HG02763 (cell line): Measurements from ENCODE around the gene C20orf173.

Source experiments
- ATAC-seq: cut with Tn5 transposase; IDR thresholded peaks from one replicate; pipeline ENCODE4 v1.9.1; 2021; ENCODE audit warnings: mild to moderate bottlenecking, moderate library complexity; ENCODE audit not compliant: unreplicated experiment

C20orf173 gene

DNA sequence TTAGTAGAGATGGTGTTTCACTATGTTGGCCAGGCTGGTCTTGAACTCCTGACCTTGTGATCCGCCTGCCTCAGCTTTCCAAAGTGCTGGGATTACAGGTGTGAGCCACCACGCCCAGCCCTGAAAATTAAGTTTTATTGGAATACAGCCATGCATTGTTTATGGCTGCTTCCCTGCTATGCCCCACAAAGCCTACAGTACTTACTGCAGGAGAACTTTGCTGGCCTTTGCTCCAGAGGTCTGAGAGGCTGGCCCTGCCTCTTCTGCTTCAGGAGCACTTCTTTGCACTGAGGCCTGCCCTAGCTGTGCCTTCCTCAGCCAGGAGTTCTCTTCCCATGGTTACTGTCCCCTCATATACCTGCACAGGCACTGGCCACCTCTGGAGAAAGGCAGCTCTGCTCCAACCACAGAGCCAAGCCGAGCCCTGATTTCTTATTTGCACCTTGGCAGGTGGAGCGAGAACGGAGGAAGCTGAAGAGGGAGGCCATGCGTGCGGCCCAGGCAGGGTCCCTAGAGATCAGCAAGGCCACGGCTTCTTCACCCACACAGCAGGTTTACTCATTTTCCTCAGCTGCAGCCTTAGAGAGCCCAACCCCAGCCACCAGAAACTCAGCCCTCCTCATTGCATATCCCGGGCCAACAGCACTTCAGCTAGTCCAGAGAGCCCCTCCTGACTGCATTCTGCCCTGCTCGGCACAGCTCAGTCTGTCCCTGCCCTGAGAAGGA is 20.8 kb downstream of the C20orf173 start:
- no peak for ATAC-seq

DNA sequence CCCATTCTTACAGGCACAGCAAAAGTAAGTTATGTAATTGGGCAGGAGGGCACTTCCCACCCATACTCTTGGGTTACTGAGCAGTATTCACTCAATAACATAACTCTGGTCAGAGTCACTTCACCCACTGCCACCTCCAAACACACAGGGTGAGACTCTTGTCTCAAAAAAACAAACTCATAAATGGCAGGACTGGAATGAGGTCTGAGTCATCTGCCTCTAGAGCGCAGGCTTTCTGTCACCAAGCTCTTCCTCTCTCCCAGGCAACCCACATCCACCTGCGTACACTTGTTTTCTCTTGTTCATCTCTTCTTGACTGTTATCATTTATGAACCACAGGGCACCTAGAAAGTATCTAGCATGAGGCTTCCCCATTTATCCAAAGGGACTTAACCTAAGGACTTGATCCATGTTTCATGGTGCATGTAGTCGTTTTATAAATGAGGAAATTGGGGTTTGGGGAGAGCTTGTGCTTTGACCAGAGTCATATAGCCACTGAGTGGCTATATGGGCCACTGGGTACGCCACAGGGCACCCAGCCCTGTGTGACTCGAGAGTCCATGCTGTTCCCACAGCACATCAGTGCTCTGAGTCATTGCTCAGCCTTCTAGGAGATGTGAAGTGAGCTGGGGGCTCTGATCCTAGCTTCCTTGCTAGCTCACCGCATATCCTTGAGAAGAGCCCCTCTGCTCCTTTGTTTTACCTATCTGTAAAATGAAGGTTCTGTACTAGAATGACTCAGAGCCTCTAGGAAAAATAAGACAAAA is 22.4 kb downstream of the C20orf173 start:
- no peak for ATAC-seq

DNA sequence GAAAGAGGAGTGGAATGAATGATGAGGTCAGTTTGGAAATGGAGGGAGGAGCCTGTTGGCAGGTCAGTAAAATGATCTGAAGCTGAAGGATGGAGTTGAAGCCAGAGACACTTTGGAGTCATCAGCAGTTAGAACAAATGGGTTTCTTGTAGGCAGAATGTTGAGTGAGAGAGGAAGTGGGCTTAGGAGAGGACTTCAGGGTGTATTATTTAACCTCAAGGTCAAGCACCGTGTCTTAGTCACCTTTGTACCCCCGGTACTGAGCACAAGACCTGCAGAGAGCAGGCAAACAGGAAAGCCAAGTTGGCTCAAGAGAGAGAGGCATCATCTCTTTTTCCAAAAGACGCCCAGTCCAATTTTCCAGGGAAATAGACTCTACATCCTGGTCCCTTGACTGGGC is 23.3 kb downstream of the C20orf173 start:
- no peak for ATAC-seq

DNA sequence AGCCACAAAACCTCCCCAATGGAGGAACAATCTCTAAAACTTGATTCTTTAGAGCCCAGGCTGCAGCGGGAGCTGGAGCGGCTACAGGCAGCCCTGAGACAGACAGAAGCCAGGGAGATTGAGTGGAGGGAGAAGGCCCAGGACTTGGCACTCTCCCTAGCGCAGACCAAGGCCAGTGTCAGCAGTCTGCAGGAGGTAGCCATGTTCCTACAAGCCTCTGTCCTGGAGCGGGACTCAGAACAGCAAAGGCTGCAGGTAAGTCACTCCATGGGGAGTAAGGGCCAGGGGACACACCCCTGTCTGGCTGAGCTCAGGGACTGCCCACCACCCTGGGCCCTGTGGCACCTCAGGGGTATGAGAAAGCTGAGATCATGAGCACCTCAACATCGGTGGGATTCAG is 24.7 kb downstream of the C20orf173 start:
- no peak for ATAC-seq

DNA sequence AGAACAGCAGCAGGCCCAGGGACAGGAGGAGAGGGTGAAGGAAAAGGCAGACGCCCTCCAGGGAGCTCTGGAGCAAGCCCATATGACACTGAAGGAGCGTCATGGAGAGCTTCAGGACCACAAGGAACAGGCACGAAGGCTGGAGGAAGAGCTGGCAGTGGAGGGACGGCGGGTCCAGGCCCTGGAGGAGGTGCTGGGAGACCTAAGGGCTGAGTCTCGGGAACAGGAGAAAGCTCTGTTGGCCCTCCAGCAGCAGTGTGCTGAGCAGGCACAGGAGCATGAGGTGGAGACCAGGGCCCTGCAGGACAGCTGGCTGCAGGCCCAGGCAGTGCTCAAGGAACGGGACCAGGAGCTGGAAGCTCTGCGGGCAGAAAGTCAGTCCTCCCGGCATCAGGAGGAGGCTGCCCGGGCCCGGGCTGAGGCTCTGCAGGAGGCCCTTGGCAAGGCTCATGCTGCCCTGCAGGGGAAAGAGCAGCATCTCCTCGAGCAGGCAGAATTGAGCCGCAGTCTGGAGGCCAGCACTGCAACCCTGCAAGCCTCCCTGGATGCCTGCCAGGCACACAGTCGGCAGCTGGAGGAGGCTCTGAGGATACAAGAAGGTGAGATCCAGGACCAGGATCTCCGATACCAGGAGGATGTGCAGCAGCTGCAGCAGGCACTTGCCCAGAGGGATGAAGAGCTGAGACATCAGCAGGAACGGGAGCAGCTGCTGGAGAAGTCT is 25.5 kb downstream of the C20orf173 start:
- ATAC-seq, result no peak

DNA sequence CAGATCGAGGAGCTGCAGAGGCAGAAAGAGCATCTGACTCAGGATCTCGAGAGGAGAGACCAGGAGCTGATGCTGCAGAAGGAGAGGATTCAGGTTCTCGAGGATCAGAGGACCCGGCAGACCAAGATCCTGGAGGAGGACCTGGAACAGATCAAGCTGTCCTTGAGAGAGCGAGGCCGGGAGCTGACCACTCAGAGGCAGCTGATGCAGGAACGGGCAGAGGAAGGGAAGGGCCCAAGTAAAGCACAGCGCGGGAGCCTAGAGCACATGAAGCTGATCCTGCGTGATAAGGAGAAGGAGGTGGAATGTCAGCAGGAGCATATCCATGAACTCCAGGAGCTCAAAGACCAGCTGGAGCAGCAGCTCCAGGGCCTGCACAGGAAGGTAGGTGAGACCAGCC is 26.2 kb downstream of the C20orf173 start:
- no peak for ATAC-seq

DNA sequence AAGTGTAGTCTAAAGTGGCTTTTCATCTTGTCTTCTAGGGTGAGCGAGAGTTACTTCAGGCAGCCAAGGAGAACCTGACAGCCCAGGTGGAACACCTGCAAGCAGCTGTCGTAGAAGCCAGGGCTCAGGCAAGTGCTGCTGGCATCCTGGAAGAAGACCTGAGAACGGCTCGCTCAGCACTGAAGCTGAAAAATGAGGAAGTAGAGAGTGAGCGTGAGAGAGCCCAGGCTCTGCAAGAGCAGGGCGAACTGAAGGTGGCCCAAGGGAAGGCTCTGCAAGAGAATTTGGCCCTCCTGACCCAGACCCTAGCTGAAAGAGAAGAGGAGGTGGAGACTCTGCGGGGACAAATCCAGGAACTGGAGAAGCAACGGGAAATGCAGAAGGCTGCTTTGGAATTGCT is 27.1 kb downstream of the C20orf173 start:
- peak; percentile 43 for ATAC-seq

DNA sequence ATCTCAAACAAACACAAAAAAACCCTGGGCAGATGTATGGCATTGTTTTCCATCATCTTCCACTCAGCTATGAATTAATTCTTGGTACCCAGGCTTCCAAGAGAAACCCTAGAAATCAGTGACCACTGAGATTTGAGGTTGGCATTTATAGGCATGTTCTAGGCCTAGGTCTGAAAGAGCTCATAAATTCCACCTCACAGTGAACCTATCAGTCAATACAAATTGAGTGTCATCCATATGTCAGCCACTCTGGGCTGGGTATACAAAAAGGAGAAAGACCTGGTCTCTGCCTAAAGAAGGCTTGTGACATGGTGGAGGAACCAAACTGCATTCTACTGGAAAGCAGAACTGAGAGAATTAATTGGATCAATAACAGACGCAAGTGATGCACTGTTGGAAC is 30.2 kb downstream of the C20orf173 start:
- ATAC-seq, result no peak

DNA sequence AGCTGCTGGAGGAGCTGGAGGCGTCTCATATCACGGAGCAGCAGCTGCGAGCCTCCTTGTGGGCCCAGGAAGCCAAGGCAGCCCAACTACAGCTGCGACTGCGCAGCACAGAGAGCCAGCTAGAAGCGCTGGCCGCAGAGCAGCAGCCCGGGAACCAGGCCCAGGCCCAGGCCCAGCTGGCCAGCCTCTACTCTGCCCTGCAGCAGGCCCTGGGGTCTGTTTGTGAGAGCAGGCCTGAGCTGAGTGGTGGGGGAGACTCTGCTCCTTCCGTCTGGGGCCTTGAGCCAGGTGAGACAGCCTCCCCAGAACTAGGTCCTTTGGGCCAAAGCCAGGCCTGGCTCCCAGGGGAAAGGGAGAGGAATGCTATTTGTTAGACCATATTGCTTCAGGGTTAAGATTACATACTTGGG is 31.7 kb downstream of the C20orf173 start:
- no peak for ATAC-seq

DNA sequence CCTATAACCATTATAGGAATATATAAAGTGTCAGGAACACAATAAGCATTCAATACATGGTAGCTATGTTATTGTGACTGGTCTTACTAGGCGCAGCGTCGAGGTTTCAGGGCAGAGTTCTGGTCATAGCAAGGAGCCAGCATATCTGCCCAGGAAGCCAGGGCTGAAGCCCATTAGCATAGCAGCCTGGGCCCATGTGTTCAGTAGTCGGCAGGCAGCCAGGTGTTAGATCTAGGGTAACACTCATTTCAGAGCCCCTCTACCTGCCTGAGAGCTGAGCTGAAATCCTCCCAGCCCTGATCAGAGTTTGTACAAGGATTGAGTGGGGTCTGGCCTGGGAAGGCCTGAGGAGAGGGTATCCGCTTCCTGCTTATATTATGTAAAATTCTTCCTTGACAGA is 32.1 kb downstream of the C20orf173 start:
- no peak for ATAC-seq

DNA sequence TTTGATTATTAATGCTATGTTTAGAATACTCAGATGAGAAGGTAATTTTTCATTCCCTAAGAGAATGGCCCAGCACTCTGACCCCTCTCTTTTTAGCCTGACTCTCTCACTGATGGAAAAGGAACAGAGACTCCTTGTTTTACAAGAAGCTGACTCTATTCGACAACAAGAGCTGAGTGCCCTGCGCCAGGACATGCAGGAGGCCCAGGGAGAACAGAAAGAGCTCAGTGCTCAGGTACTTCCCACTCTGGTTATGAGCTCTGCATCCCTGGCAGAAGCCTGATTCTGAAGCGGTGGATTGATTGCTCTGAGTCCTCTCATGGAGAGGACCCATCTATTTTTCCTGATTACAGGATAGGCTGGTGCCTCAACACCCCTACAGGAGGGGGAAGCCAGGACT is 33.0 kb downstream of the C20orf173 start:
- no peak for ATAC-seq

DNA sequence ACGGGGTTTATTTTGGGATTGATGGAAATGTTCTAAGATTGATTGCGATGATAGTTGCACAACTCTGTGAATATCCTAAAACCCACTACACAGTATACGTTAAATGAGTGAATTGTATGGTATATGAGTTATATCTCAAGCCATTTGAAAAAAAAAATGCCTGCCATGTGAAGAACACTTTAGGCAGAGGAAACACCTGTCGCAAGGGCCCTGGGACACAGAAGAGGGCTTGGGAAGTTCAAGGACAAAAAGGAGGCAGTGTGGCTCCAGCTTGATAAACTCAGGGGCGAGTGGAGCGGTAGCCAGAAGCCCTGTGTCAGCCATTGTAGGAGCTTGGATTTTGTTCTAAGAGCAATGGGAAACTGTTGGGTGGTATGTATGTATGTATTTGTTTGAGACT is 37.1 kb downstream of the C20orf173 start:
- ATAC-seq, result no peak

DNA sequence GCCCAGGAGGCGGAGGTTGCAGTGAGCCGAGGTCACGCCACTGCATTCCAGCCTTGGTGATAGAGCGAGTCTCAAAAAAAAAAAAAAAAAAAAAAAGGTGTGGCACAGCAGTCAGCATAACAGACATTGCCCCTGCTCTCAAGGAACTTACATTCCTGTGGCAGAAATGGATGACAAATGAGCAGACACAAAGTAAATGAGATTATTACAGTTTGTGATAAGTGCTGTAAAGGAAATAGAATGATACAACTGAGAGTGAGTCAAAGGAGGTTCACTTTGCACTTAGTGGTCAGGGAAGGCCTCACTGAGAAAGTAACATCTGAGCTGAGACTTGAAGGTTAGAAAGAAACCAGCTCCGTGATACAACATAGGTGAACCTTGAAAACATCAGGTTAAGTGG is 37.6 kb downstream of the C20orf173 start:
- no peak for ATAC-seq

DNA sequence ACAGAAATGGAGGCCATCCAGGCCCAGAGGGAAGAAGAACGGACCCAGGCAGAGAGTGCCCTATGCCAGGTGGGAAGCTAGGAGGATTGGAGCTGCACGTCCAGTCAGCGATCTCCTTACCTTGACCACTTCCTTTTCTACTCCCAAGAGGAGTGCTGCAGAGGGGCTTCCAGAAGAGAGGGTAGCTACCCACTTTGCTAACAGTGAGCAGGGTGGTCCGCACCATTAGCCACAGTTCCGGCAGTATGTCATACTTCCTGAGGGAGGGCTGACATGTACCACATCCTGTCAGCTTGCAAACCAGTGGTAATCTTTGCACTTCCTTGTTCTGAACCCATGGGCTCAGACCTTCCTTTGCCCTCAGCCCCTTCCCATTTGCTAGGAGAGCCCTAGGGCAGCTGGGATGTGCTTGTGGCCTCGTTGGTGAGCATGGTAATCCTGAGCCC is 38.7 kb downstream of the C20orf173 start:
- ATAC-seq, result peak; percentile 89

DNA sequence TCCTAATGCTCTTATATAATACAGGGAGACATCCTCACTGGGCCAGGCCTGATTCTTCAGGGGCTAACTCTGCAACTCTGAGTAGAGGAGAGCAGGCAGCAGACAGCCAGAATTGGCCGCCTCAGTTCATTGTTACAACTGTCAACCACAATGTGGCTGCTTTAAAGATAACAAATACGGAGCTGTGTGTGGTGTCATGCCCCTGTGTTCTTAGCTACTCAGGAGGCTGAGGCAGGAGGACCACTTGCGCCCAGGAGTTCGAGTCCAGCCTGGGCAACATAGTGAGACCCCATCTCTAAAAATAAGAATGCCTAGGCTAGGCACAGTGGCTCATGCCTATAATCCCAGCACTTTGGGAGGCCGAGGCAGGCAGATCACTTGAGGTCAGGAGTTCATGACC is 39.7 kb downstream of the C20orf173 start:
- no peak for ATAC-seq

DNA sequence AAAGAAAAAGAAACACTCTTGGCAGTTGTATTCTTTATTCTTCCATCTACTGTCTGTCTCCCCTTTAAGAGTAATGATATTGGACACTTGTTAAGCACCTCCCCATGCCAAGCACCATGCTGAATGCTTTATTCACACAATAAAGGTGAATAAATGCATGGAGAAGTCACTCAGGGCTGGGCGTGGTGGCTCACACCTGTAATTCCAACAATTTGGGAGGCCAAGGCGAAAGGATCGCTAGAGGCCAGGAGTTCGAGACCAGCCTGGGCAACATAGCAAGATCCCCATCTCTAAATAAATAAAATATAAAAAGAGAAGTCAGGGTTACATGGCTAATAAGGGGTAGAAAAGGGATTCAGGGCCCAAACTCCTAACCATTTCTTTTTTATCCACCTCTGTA is 42.0 kb downstream of the C20orf173 start:
- no peak for ATAC-seq

DNA sequence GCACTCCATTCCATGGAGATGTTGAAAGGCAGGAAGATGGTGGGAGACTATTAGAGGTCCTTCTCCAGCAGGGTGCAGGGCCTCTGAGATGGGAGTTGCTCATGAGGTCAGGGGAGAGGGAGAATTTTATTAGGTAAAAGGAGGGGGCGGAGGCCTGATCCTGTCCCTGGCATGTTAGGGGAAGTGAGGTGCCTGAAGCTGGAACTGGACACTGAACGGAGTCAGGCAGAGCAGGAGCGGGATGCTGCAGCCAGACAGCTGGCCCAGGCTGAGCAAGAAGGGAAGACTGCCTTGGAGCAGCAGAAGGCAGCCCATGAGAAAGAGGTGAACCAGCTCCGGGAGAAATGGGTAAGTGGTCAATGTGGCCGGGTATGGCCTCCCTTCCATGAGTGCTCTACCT is 49.7 kb downstream of the C20orf173 start:
- no peak for ATAC-seq

DNA sequence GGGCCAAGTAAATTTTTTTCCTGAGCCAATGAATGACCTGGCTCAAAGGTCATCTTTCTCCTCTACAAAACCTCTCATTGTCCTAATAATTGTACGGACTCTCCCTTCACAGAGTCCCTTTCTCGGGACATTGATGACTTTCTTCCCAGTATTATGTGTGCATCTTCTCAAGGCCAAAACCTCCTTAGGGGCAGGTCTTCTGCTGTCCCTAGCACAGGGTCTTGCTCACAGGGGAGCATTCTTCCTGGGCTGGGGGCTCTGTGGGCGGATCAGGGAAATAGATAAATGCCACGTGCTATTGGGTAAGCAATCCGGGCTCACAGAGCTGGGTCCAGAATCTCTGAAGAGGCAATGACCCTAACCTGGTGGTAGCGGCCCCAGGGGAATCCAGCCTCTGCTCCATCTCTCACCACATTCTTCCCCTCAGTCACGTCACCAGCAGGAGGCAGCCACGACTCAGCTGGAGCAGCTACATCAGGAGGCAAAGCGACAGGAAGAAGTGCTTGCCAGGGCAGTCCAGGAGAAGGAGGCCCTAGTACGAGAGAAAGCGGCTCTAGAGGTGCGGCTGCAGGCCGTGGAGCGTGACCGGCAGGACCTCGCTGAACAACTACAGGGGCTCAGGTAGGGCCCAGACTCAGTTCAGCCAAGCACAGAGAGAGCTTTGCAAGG is 50.5 kb downstream of the C20orf173 start:
- no peak for ATAC-seq
